ENCODE data around the gene MAB21L1.
A peak's percentile ranks its signal among the peaks of the same experiment; 100 is the strongest.

The MAB21L1 gene

DNA sequence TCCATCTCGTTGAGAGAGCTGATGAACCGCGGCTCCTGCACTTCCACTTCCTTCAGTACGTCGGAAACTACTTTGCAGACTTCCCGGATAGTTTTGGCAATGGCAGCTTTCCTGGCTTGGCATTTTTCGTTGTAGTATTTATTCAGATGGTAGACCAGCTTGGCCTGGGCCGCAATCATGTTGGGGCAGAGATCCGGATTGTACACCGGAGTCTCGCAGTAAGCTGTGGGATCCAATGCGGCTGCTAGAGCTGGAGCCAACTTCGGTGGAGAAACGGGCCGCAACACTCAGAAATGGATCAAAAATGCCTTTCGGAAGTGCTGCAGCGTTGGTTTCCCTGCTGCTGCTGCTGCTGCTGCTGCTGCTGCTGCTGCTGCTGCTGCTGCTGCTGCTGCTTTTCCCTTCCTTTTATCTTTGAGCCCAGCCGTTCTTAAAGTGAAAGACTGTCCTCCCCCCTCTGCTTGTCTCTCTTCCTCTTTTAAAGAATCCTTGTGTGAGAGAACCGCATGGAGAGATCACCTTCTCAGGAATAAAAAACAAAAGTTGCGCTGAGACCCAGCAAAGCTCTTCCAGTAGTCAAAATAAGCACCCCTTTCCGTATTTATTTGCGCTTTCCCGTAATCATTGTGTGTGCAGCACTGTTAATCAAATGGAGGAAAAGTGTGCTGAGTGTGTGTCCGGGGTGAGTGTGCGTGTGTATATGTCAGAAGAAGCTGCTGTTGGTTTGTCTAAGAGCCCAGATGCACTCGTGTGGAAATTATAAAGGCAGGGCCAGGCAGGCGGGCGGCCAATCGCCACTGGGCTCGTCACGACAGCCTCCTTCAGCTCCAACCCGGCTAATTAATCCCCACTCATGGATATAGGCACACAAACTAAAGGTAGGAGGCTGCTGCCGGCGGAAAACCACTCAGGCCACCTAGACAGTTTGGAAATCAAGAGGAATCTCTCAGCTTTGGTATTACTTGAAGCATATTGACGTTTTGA, at the start of gene MAB21L1:
Gene MAB21L1 (minus strand): TSS at position 730 of the 984 bp plus-strand sequence. CDS start 551 bp downstream, at position 179.
- DNase-seq = peak; percentile 26 to 45

DNA sequence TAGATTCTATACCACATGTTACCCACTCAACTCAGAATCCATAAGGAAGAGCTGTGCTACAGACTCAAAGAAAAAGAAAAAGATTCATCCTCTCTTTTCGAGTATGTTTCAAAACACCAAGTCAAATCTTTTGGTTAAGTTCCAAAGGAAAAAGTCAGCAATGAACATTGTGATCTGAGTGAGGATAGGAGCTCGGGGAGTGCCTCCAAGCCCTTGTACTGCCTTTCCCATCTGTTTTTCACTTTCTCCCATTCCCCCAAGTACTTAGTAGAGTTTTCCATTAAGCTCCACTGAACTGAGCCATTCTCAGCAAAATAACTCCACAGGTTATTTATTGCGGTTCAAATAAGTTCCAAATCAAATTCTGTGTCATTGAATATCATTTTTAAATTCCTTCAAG, 47.7 kb upstream of the MAB21L1 start:
- DNase-seq = no peak

DNA sequence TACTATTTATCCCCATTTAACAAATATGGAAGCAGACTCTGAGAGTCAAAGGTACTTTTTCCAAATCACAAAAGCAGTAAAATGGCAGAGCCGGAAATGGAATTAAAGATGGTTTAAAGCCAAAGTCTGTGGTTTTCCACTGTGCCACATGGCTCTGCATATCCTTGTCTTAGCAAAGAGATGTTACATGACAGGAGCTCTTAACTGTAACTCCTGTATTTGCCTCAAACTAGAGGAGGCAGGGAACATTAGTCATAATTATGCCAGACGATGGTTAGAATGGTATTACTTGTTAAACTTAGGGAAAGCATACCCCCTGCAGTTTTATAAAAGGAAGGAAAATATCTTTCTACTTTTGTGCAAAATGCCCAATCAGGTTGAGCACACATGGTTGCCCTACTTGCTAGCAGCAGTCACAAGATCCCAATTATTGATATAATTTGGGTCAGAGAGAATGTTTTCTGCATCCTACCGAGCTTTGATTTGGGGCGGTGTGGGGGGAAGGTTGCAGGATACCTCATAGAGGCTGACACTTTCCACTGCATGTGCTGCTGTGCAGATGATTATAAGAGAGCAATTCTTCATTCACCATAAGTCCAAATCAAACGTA, 42.0 kb upstream of the MAB21L1 start:
- no peak for DNase-seq

DNA sequence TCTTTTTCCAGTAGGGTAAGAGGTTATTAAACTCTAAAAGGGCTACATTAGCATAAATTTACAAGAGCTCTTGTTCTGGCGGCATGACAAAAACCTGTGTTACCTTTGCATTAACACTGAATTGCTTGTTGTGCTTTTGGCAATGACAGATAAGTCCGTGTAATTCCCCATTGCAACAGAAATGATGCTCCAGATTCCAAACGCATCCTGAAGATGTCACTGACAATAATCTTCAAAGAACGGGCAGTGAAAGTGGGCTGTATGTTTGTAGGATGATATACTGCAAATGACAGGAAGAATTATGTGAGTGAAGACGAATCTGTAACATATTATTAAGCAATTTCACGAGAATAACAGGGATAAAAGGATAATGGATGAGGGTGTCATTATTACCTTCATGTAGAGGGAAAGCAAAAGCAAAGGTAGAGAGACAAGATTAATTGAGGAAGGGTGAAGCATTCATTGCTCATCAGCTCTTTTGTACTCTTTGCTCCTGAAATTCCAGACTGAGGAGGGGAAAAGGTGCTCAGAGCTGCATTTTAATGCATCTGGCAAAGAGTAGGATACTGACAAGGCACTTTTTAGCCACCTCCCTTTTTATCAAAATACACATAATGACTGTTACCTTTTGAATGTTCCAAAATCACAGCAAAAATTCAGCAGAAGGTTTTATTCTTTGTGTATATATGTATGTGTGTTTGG, 38.5 kb upstream of the MAB21L1 start:
- no peak for DNase-seq

DNA sequence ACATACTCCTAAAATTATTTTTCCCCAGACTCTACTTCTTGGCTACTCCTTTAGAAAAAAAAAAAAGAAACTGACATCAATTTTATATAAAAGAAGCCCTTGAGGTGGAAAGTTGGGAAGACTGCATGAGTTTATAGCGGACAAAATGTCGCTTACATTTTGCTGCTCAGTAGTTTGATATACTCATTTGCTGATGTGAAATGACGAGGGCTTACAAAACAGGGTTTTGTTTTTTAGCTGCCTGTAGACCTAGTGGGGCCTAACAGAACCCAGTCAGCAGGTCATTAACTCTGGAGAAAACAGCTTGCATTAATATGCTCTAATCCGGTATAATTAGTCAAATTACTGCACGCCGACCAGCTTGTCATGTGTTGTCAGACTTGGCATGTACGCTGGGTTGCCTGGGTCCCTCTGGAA, 37.6 kb upstream of the MAB21L1 start:
- DNase-seq = no peak

DNA sequence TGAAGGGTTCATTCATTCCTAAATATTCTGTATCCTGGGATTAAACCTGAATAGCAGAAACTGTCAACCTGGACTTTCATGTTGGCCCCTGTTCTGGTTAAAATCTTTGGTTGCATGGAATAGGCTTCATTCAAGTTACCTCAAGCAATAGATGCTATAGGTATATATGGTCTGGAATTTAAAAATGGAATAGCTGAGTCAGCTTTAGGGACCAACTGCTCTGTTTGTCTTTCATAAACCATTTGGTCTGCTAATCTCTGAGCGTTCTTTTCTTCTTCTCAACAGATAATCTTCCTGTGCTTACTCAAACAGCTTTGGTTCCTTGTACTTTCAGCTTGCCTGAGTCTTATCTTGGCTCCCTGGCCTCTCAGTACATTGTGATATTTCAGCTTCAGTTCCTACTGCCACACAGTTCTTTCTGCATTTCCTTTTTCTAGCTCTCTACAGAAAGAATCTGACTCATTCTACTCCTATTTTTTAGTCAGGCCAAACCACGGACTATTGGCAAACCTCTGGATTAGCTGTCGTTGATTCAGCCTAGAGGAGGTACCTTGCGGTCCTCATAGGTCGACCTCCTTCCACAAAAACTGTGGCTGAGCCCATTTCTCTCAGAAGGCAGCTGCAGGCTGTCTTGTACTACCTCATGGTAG, 35.9 kb upstream of the MAB21L1 start:
- DNase-seq = peak; percentile 58 to 61

DNA sequence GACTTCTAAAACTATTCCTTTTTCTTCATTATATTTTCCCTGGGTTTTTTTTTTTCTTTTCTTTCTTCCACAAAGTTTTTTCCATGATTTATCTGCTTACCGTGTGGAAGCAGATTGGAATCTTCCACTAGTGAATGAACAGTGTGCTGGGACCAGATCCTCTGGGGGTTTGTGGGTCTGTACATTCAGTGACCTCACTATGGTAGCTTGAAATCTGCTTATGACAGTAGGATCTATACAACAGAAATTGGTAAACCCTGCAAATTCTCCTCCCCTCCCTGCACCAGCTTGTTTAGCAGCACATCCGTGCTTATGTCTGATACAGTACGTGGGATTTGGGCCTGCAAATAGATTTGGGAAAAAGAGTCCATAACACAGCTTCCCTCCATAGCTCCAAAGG, 26.0 kb upstream of the MAB21L1 start:
- DNase-seq = no peak

DNA sequence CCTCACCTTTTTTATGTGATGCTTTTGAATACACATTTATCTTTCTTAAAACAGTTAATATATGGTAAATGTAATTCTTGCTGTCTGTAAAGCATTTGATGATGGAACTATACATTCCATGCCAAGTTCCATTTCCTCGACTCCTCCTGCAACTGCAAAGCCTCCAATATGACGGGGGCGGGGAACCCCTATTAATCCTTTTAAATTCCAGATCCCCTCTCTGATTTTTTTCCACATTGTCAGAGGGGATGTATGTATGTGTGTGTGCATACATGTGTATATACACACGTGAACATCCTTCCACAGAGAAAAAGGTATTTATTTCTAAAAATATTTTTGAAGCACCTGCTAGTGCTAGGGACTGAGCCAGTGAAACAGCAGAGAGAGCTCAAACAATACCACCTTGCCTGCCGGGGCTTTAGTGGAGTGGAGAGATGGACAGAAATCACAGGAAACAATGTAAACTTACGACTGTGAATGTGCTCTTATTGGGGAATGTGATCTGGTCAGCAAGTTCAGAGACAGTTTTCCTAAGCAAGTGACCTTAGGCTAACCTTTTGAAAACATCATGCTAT, 25.3 kb upstream of the MAB21L1 start:
- DNase-seq = no peak

DNA sequence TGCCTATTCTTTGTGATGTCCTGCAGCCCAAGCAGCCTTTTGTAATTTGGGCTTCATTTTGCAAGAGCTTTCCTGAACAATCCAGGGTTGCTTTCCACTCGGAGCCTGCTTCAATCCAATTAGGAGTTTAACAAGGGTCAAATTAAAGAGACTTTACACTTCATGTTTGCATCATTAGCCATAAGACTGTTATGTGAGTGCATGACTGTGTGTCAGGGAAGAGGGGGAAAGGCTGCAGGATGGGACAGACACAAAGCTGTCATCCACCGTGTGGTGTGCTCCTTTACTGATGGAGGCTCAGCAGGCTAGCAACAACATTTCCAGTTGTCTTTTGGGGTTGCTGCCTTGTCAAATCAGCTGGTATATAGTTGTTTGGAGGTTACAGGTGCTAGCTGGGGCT, 23.7 kb upstream of the MAB21L1 start:
- DNase-seq = no peak

DNA sequence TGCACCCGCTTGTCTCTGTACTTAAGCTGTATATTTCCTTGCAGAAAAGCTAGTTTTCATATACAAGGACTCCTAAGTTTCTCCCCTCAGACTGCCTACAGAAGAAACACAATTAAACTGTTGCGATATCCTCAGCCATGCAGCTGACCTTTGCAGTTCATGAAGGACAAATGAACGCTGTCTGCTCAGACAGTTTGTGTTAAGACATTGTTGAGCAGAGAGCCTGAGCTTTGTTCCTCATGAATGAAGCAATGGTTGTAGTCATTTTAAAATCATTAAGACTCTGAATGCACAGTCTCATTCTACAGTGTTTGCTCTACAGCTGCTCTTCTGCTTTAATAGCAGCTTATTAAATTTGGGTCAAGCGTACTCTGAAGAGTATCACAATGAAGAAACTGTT, 23.2 kb upstream of the MAB21L1 start:
- no peak for DNase-seq

DNA sequence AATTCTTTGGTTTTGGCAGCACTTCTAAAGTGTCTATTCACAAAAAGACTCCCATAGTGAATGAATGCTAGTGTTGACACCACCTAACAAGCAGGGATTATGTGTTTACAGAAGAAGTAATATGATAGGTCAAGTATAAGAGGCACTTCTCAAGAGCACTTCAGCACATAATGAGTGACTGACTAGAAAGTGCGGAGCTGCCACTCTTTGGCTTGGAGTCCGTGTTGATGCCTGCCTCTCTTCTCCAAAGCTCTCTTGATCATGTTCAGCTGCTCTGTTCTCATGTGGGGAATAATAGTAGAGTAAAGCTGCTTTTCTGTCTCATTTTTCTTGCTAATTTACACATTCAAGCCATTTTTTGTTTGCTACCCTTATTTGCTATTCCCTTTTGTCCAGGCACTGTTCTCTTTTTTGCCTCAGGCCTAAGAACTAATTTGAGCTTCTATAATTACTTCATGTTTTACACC, 22.7 kb upstream of the MAB21L1 start:
- DNase-seq = no peak

DNA sequence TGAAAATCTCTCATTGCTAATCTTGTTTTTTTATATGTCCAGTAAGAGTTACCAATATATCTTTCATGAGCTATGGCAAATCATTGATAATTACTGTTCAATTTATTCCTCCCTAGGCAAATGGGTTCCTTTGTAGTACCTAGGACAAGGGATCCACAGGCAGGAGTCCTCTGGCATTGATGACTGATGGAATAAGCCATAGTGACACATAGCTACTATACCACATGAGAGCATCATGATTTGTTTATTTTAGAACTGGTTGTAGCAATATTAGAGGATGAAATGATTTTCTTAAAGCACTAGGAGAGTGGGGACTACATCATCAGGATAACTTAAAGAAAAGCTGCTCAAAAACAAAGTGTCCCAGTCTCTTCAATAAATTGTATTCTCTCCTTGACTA, 21.7 kb upstream of the MAB21L1 start:
- no peak for DNase-seq

DNA sequence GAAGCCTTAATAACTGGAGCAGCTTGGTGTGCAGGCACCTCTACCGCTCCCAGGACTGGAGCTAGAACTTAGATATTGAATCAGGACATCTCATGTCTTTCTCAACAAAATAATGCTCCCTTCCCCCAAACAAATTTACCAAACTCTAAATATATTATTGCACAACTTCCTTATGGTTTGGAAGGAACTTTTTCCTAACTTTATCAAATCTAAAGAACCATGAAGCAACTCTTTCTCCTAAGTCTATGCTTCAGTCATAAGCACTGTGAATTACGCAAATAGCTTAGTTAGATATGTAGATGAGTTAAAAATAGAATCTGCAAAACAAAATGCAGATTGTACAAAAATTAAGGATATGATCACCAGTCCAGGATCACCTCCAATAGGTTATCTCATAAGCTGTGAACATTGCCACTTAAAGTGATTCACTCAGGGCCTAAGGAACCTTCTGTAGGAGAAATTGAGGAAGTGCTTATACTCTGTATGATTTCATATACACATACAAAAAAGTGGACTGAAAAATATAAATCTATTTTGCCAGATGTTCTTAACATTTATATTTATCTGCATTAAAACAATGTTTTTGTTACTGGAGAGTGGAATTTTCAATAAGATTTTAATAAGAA, 20.4 kb upstream of the MAB21L1 start:
- peak; percentile 13 to 38 for DNase-seq

DNA sequence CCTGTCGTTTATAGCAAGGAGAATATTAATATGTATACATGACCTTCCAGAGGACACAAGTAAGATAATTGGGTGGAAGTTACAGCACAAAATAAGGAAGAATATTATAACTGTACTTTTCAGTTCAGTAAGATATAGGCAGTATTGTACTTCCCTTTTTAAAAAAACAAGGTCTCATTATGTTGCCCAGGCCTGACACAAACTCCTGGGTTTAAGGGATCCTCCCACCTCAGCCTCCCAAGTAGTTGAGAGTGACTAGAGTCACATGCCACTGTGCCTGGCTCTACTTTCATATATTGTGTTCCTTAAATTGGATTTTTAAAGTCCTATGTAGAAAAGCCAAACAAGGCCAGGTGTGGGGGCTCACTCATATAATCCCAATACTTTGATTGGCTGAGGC, 19.5 kb upstream of the MAB21L1 start:
- DNase-seq = peak; percentile 19 to 41

DNA sequence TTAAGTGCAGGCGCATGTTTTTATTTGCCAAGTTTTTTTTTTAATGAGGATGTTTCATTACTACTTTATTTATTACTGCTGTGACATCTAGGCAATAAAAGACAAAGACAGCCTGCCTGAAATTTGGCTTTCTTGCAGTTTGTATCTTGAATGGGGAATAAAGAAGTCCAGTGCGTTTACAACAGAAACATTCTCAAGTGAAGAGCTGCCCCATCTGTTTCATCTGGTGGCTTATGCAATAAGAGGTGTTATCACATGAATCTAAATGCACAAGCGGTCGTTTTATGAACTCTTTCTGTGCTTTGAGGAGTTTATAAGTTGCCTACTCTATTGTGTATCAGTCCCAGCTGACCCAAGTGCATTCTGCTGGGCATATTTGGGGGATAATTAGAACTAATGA, 12.6 kb upstream of the MAB21L1 start:
- no peak for DNase-seq

DNA sequence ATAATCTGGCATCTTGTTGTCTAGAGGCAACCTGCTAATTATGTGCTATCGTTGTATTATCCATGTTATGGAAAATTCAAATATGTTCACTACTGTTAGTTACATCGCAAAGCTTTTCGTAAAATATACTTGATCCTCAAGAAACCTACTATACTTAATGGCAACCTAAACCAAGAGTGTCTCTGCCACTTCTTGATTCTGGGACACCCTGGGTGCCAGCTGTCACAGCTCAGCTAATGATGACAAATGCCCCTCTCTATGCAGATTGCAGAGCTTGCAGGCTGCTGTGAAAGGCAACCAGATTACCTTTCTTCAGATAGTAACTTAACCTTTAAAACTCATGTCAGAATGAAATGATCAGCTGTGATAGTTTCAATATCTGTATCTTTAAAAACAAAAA, 8.9 kb upstream of the MAB21L1 start:
- DNase-seq = no peak

DNA sequence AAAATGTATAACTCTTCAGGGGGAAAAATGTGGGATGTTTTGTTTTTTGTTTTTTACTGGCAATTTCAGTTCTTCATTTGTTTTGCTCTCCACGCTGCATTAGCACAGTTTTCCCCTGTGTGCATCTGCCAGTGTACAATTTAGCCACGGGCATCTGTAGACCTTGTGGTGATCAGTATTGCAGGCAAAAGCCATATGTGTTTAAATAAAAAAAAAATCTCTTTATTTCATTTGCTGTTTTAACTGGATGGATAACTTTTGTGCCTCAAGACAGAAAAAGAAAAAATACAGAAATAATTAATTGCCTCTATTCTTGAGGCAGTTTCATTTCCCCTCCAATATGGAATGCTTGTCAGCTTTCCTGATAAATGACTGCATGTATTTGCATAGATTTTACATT, 7.9 kb upstream of the MAB21L1 start:
- DNase-seq = no peak

DNA sequence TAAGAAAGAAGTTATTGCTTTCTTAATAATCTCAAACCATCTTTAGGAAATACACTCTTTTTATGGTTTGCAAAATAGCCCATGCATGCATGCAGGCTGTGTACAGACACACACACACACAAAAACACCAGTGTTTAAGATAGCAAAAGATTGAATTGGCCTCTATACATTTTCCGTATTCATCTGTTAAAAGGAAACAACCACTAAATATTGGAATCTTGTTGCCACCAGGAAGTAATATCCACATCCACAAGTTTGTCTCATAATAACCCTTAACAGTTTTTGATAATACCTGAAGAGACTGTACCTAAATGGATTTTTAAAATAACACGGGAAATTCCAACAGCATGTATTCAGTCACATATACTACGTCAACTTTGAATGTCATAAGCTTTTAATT, 7.3 kb upstream of the MAB21L1 start:
- no peak for DNase-seq

DNA sequence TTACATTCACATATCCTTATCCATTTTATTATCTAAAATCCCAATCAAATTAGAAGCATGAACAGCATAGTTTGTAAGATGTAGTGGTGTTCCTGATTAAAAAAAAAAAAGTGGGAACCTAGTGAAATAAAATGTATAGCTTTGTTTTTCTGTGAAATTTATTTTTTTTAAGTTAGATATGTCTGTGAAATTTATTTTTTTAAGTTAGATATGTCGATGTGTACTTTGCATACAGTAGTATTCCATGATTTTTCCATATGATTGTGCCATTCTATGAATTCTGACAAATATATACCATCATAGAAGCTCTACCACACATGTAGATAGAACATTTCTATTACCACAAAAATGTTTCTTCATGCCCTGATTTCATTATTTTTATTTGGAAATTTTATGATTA, 6.0 kb upstream of the MAB21L1 start:
- DNase-seq = no peak

DNA sequence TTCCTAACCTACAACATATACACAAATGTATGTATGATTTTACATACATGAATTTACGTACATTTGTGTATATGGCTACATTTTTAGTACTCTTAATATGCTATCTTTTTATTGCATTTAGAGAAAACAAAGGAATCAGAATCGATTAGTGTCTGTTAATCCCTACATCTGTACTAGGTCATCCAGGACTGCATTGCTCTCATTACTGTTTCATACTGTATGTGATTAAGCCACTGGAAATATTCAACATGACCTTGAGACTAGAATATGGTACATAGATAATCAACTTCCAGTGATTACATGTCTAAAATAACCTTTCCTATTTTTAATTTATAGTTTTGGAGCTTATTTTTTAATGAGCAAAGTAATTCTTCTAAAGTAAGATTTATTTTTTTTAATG, 5.3 kb upstream of the MAB21L1 start:
- no peak for DNase-seq

DNA sequence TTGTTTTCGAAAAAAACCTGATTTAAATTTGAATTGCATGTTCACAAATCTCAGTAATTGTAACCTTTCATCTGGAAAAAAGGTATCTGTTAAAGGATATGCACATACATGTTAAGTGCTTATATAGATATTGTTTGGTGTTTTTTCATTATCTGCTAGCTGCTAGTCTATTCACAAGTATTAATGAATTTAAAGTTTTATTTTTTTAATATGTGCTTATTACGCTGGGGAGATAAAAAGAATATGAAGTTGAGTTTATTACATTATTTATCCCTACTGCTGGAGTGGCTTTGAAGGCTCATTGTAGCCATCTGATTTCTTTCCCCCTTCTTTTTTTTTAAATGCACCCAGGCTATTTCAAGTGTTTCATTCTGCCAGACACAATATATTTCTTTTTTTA, 3.9 kb upstream of the MAB21L1 start:
- DNase-seq = no peak

DNA sequence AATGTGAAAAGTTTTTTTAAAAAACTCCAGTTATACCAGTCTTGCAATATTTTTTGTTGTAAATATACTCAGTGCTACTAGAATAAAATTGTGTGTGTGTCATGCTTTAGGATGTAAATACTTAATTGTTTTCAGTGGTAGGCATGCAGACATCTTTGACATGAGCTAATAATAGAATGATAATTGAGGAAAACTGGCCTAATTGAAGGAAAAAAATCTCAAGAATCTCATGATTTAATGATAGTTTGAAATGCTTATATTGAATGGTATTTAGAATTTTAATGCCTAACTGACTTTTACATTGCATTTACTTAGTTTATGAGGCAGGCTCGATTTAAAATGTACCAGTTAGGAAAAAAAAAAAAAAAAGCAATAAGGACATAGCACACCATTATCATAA, 3.2 kb upstream of the MAB21L1 start:
- no peak for DNase-seq
